Fibroblast of skin of scalp (primary cell): Measurements from ENCODE around the gene AK1. TPM values are rescaled to one million over a fixed set of nuclear protein-coding genes. Genes with fewer than 3 reads are reported as not detected.

Experiments
- DNase-seq: peaks from one replicate; pipeline ENCODE4 v3.0.0-alpha.2; 2013
- polyA plus RNA-seq, 2 experiments: library from polyadenylated mRNA; unstranded; fragments of 120-200 nt; gene quantifications; one replicate each; pipeline ENCODE4 v1.2.1, GENCODE V29; 2013; ENCODE audit not compliant: insufficient read length in 2 of 2

The AK1 gene, protein sequence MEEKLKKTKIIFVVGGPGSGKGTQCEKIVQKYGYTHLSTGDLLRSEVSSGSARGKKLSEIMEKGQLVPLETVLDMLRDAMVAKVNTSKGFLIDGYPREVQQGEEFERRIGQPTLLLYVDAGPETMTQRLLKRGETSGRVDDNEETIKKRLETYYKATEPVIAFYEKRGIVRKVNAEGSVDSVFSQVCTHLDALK
- 95.4 TPM for polyA plus RNA-seq (2013, experiment 1 of 2; ENCODE audit: insufficient read length)
- polyA plus RNA-seq (2013, experiment 2 of 2; ENCODE audit: insufficient read length), result 109 TPM

DNA sequence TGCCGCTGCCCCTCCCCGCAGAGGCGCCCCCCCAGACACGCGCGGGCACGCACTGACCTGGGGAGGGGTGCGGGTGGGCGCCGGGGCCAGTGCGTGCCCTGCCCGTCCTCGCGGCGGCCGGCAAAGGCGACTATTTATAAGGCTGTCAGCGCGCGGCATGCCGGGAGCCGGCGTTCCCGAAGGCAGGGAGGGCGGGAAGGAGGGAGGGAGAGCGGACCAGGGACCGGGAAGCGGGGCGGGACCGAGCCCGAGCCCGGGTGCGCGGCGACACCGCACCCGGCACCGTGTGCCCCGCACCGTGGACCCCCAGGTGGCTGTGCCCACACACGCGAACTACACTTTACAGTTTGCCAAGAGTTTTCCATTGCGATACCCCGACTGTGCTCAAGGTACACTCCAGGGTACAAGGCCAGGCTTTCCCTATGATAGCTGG, at the start of gene AK1:
TSS of gene AK1 (minus strand) at position 110 of the 433 bp plus-strand sequence. CDS start 3,058 bp downstream, outside the sequence.
- DNase-seq, result peak; percentile 65

DNA sequence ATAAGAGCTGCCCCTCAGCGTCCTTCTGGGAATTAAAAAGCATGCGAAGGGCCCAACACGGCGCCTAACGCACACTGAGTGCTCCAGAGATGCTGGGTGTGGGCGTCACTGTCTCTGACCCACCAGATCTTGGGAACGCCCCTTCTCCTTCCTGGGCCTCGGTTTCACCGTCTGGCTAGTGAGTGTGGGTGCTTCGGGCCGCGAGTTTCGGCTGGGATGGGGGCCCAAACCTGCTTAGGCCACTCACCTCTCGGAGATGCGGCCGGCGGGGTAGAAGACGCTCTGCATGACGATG, 49.4 kb upstream of the AK1 start:
- DNase-seq, result no peak

DNA sequence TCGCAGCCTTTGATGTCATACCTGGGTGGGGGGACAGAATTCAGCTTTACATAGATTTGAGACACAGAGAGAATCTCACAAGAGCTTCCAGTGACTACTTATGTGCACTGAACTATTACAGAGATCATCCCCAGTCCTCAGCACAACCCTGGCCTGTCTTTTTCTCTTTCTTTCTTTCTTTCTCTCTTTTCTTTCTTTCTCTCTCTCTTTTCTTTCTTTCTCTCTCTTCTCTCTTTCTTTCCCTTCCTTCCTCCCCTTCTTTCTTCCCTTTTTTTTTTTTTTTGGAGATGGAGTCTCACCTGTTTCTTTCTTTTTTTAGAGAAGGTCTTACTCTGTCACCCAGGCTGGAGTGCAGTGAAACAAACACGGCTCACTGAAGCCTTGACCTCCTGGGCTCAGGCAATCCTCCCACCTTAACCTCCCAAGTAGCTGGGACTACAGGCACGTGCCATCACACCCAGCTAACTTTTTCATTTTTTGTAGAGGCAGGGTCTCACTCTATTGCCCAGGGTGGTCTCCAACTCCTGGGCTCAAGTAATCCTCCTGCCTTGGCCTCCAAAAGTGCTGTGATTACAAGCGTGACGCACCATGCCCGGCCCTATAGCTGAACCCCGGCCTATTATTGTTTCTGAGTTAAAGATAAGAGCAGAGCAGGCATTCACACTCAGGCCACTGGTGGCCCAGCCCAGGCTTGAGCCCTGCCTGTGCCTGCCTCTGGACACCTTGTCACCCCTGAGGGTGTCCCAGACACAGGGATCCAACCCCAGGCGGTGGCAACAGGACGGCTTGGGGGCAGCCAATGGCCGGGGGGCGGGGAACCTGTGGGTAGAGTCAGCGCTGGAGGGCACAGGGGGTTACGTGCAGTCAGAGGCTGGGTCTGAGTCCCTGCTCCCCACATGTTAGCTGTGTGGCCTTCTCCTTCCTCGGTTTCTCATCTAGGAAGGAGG, 48.8 kb upstream of the AK1 start:
- DNase-seq, result no peak

DNA sequence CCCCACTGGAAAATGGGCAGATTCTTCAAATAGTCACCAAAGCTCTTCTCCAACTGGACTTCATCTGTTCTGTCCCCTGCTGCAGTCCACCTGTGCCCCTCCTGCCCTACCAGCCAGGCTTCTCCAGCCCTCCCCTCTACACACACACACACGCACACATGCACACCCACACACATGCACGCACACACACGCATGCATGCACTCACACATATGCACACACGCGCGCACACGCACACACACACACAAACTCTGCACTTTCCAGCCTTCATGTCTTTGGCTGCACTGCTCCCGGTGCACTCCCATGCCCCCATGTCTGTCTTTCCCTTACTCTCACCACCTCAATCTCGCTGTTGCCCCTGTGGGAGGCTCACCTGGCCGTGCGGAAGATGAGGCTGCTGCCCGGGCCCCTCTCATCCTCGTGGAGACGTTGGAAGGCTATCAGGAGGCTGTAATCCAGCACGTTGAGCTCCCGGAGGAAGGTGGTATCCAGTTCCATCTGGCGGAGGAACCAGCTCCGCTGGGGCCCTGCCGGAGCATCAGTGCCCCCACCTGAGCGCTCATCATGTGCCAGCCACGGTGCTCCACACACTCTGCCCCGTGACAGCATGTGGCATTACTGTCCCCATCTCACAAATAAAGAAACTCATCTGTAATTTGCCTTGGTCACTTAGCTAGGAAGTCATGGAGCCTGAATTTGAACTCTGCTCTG, 47.4 kb upstream of the AK1 start:
- DNase-seq, result no peak

GRCh38 chr9:127923771-127924170, 46.3 kb upstream of the AK1 start:
- peak; percentile 97 for DNase-seq

GRCh38 chr9:127923046-127923445, 45.6 kb upstream of the AK1 start:
- DNase-seq, result no peak

DNA sequence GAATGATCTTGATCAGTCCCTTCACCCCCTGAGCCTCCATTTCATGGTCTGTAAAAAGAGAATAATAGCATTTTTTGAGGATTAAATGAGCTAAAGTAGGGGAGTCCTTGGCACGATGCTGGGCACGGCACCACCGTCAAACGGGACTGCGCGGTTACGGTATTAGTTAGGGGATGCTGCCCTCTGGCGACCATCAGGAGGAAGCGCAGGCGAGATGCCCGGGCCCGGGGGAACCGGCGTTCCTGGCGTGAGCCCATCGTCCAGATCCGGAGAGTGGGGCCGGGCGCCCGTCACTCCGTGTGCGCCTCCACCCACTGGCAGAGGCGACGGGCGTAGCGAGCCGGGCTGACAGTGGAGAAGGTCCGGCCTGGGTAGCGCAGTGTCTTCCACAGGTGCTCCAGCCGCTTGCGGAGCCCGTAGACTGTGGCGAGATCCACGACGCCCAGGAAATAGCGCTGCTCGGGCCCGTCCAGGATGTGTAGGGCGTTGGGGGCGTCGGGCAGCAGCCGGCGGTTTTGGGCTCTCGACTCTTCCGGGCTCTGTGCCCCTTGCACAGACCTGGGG, 44.2 kb upstream of the AK1 start:
- DNase-seq, result peak; percentile 57

- DNase-seq, result no peak
Observed at GRCh38 chr9:127920794-127921193, 43.3 kb upstream of the AK1 start.

GRCh38 chr9:127919253-127919815, 41.9 kb upstream of the AK1 start:
- DNase-seq, result peak; percentile 98

DNA sequence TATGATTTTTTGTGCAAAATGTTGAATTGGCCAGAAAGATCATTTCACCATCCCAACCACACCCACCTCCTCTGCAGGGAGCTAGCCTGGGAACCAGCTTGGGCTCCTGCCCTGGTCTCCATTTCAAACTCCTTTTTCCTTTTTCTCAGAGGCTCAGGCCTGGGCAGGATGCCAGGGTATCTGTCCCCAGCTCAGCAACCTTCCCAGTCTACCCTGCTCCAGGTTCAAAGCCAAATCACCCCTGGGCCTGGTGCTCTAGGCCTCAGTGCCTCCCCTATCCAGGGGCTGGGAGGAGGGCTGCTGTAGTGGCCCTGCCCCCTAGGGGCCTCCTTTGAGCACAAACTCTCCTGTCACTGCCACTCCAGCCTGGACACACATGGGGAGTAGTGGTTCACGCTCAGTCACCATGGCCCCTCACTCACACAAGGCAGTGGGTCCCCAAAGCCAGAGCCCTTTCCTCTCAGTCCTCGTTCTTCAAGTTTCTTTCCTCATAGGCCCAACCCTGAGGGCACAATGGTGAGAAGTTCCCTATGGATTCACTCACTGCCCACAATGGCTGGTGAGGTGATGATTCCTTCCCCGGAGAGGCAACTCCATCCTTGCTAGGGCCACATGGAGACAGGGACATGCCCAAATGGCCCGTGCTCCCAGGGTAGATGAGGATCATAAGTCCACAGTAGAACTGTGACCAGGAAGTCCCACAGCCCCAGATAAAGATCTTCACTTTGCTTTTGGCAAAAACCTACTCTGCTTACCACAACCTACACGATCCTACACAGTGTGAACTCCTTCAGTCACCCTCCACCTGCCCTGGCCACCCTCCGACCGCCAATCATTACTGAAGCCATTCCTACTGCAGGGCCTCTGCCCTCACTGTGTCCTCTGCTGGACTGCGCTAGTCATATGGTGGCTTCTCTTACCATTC, 41.0 kb upstream of the AK1 start:
- peak; percentile 53 for DNase-seq

GRCh38 chr9:127917603-127918002, 40.1 kb upstream of the AK1 start:
- no peak for DNase-seq

GRCh38 chr9:127916720-127917581, 39.5 kb upstream of the AK1 start, which contains the start of gene ST6GALNAC4:
ST6GALNAC4 (minus strand) TSS chr9:127917041; CDS start chr9:127916419, 622 bp downstream.
- DNase-seq, result peak; percentile 94

DNA sequence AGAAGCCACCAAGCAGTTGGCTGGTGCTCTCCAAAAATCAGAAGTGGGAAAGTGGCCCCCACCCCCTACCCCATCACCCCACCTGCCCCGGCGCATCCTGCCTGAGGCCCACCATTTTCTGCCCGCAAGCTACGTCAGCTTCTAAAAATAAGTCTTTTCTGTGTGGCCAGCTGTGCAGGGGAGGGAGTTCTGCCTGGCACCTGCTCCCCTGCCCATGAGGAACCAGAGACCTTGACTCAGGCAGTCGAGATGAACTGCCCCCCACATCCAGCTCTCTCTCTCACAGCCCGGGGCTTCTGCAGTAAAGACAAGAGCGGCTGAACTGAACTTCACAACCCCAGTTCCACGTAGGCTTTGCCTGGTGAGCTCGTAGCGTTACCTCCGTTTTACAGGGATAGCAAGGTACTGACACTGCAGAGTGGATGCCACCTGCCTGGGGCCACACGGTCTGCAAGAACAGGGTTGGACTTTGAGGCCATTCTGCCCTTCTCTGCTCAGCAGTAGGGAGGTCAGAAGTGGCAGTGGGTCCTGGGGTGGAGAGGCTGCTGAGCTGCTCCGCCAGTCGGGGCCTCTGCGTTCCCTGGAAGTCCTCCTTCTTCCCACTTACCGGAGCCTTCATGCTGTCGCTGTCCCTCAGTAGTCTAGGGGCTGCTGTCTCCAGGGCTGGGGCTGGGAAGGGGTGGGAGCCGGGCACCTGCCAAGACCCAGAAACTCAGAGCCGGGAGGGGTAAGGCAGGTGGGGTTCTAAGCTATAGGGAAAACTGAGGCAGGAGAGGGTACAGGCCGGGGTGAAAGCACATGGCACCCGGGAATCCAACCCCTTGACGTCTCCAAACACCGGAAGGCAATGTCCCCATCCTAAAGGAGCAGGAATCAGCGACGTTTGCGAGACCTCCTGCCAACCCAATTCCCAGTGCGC, 38.6 kb upstream of the AK1 start:
- no peak for DNase-seq

DNA sequence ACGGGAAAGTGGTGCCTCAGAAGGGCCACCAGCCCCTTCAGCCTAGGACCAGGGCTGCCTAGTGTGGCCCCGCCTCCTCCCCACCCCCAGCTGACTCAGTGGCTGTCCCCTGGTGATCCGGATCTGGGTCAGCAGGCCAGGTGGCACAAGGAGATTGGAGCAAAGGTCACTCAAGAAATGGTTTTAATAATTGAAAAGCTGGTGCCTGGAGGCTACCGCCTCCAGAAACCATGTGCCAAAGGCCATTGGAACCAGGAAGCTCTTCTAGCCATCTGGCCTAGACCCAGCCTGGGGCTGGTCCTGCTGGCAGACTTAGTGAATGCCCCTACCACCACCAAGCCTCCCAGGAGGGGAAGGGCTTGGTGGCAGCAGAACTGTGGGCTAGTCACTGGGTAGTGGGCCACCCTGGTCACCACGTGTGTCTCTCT, 37.9 kb upstream of the AK1 start:
- DNase-seq, result no peak

DNA sequence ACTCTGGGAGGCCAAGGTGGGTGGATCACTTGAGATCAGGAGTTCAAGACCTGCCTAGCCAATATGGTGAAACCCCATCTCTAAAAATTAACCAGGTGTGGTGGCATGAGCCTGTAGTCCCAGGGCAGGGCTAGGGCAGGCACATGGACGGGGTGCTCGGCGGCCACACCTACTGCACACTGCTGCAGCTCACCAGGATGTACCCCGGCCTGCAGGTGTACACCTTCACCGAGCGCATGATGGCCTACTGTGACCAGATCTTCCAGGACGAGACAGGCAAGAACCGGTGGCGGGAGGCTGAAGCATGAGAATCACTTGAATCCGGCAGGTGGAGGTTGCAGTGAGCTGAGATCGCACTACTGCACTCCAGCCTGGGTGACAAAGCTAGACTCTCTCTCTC, 36.2 kb upstream of the AK1 start:
- no peak for DNase-seq

DNA sequence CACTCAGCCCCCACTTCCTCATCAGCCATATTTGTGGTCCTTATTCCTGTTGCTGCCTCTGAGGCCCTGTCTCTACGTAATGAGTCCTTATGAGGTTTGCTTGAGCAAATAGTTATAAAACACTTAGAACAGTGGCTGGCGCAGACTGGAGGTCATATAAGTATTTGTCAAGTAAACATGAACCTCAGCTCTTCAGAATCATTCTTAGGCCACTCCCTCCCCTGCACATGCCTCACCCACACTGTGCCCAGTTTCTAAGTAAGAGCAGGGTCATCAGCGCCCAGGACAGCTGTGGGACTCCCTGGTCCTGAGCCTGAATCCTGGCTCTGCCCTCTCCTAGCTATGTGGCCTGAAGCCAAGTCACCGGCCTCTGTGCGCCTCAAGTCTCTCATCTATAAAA, 35.4 kb upstream of the AK1 start:
- DNase-seq, result no peak

DNA sequence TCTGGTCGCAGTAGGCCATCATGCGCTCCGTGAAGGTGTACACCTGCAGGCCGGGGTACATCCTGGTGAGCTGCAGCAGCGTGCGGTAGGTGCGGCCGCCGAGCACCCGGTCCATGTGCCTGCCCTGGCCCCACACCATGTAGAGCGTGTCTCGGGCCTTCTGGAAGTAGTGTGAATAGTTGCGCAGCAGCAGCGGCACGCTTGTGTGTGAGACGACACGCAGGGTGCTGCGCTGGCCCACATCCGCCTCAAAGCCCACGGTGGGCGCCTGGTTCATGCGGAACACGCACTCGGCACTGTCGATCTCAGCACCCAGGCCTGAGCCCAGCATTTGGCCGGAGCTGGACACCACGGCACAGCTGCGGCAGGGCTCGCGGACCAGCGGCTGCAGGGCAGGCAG, 34.8 kb upstream of the AK1 start:
- no peak for DNase-seq

- DNase-seq, result no peak
Observed at GRCh38 chr9:127910613-127911205, 33.2 kb upstream of the AK1 start.

DNA sequence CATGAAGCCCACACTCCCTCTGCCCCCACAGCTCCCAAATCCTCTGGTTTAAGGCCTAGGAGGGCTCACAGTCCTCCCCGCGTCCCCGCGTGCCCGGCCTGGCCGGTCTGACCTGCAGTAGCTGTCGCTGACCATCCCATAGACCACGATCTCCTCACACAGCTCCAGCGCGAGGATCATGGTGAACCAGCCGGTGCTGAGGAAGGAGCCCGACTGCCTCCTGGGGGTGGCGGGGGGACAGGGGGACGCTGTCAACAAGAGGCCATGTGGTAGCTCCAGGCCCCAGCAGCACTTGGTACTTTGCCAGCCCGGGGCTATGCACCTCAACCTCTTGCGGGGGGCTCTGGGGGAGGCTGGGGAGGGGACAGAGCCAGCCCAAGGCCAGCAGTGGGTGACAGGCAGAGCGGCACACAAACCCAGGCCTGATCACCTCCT, 32.4 kb upstream of the AK1 start:
- DNase-seq, result no peak
